ENCODE data around the gene KCMF1. TPM values are rescaled to one million over a fixed set of nuclear protein-coding genes. Genes with fewer than 3 reads are reported as not detected.

Gene KCMF1
- total and polyA plus RNA-seq, 2 donors (not counting 1 experiment from before 2014, with no cell fraction given), result 43.7 to 81.5 TPM

- peaks cover 8% of the 10 kb centered on the region for H3K4me1 Mint-ChIP-seq
- no peak for TF ChIP-seq CTCF (IDR thresholded peaks at IDR 0.05)
- TF ChIP-seq EZH2 (IDR thresholded peaks at IDR 0.05; ENCODE audit: borderline replicate concordance, insufficient read depth, low read depth, low read length, poor library complexity, severe bottlenecking), result no peak
- ChIA-PET CTCF (no interaction called here), POLR2A (no interaction called here)
- no peak overlapping the region for H3K4me2 ChIP-seq (replicated peaks; ENCODE audit: low read depth, low read length, poor library complexity, severe bottlenecking)
- H3K4me1 ChIP-seq (ENCODE audit: control insufficient read depth in 2 of 2, insufficient read depth in 2 of 2, low read length in 2 of 2), result peaks cover 4% of the 10 kb centered on the region in 2 donors
- intact Hi-C loops (cut with micrococcal nuclease), result no loop called here
- no peaks in the 10 kb centered on the region for H4K20me1 ChIP-seq (ENCODE audit: control insufficient read depth, insufficient read depth, low read length, poor library complexity, severe bottlenecking)
- H3K4me3 ChIP-seq (ENCODE audit: control extremely low read depth in 1 of 5, extremely low read depth in 1 of 5, insufficient read depth in 1 of 5, low read depth in 2 of 5, low read length in 4 of 5), result no peak overlapping the region
- peaks cover 0 to 12% (median 0%) of the 10 kb centered on the region in 4 experiments for H3K27me3 ChIP-seq (replicated peaks in 1 of 4; ENCODE audit: control extremely low read depth in 1 of 4, control insufficient read depth in 3 of 4, insufficient read depth in 4 of 4, low read length in 3 of 4)
- H3K79me2 ChIP-seq (ENCODE audit: control insufficient read depth, insufficient read depth, low read length), result no peaks in the 10 kb centered on the region
- H3K27me3 Mint-ChIP-seq, result peaks cover 4% of the 10 kb centered on the region
- peaks cover 0 to 10% (median 2%) of the 10 kb centered on the region in 3 donors for H3K9me3 ChIP-seq (ENCODE audit: control extremely low read depth in 1 of 3, control insufficient read depth in 2 of 3, insufficient read depth in 1 of 3, low read length in 2 of 3)
- H2AFZ ChIP-seq (ENCODE audit: insufficient read depth, low read depth, low read length, poor library complexity, severe bottlenecking), result no peak overlapping the region
- H3K9ac ChIP-seq (ENCODE audit: low read length), result no peak overlapping the region
- H3K4me3 Mint-ChIP-seq, result no peak overlapping the region
- ATAC-seq (ENCODE audit: low read depth) (no peak), DNase-seq (no peak)
- no peak overlapping the region for H3K27ac ChIP-seq (ENCODE audit: low read length in 2 of 2)
- no peak overlapping the region for H3K27ac Mint-ChIP-seq
- peaks cover 10% of the 10 kb centered on the region for H3K9me3 Mint-ChIP-seq (ENCODE audit: insufficient read depth)
- no peaks in the 10 kb centered on the region for H3K36me3 ChIP-seq (replicated peaks in 1 of 2; ENCODE audit: control extremely low read depth in 1 of 2, control insufficient read depth in 1 of 2, extremely low read depth in 1 of 2, insufficient read depth in 2 of 2, low read length in 1 of 2)
Observed at GRCh38 chr2:85083092-85083491, 112.1 kb downstream of the KCMF1 start.

- H3K27ac ChIP-seq (ENCODE audit: low read length in 2 of 2), result no peak overlapping the region
- TF ChIP-seq EZH2 (IDR thresholded peaks at IDR 0.05; ENCODE audit: borderline replicate concordance, insufficient read depth, low read depth, low read length, poor library complexity, severe bottlenecking) (no peak), CTCF (IDR thresholded peaks at IDR 0.05) (no peak)
- no peak overlapping the region for H3K27ac Mint-ChIP-seq
- H3K27me3 ChIP-seq (replicated peaks in 1 of 4; ENCODE audit: control extremely low read depth in 1 of 4, control insufficient read depth in 3 of 4, insufficient read depth in 4 of 4, low read length in 3 of 4), result peaks cover 0 to 17% (median 2%) of the 10 kb centered on the region in 4 experiments
- ChIA-PET CTCF (no interaction called here), POLR2A (no interaction called here)
- no peaks in the 10 kb centered on the region for H3K79me2 ChIP-seq (ENCODE audit: control insufficient read depth, insufficient read depth, low read length)
- no peak overlapping the region for H3K9ac ChIP-seq (ENCODE audit: low read length)
- peaks cover 7 to 8% of the 10 kb centered on the region in 2 donors for H3K4me1 ChIP-seq (ENCODE audit: control insufficient read depth in 2 of 2, insufficient read depth in 2 of 2, low read length in 2 of 2)
- no peaks in the 10 kb centered on the region for H3K36me3 ChIP-seq (replicated peaks in 1 of 2; ENCODE audit: control extremely low read depth in 1 of 2, control insufficient read depth in 1 of 2, extremely low read depth in 1 of 2, insufficient read depth in 2 of 2, low read length in 1 of 2)
- no peak overlapping the region for H3K4me2 ChIP-seq (replicated peaks; ENCODE audit: low read depth, low read length, poor library complexity, severe bottlenecking)
- WGBS (ENCODE audit: insufficient coverage), result 83% methylated on average over 1 of the region's 3 CpGs
- H3K9me3 ChIP-seq (ENCODE audit: control extremely low read depth in 1 of 3, control insufficient read depth in 2 of 3, insufficient read depth in 1 of 3, low read length in 2 of 3), result peaks cover 0 to 10% (median 2%) of the 10 kb centered on the region in 3 donors
- intact Hi-C loops (cut with micrococcal nuclease), result no loop called here
- no peak overlapping the region for H3K4me3 Mint-ChIP-seq
- no peak overlapping the region for H2AFZ ChIP-seq (ENCODE audit: insufficient read depth, low read depth, low read length, poor library complexity, severe bottlenecking)
- peaks cover 10% of the 10 kb centered on the region for H3K9me3 Mint-ChIP-seq (ENCODE audit: insufficient read depth)
- no peak for ATAC-seq (ENCODE audit: low read depth)
- H4K20me1 ChIP-seq (ENCODE audit: control insufficient read depth, insufficient read depth, low read length, poor library complexity, severe bottlenecking), result no peaks in the 10 kb centered on the region
- DNase-seq, result no peak
- peaks cover 6% of the 10 kb centered on the region for H3K4me1 Mint-ChIP-seq
- H3K27me3 Mint-ChIP-seq, result peaks cover 4% of the 10 kb centered on the region
- no peak overlapping the region for H3K4me3 ChIP-seq (ENCODE audit: control extremely low read depth in 1 of 5, extremely low read depth in 1 of 5, insufficient read depth in 1 of 5, low read depth in 2 of 5, low read length in 4 of 5)
Observed at GRCh38 chr2:85085563-85085962, 114.6 kb downstream of the KCMF1 start.
